Lung (tissue), 12 donors: ENCODE measurements around the gene SERTAD2. TPM values are rescaled to one million over a fixed set of nuclear protein-coding genes. Genes with fewer than 3 reads are reported as not detected.

Experiments used
- ATAC-seq: fragments of 200-7000 bp; cut with Tn5 transposase; one replicate; pipeline ENCODE4 v1.9.1; 2020; ENCODE audit warnings: moderate number of reproducible peaks; ENCODE audit not compliant: insufficient read depth, low FRiP score
- DNase-seq, 3 donors: peaks; one replicate each; pipeline ENCODE4 v3.0.0-alpha.2; 2013 to 2017
- H3K27ac ChIP-seq, 2 donors: one replicate each; pipeline ENCODE4 v1.5.1; 2013; ENCODE audit warnings: mild to moderate bottlenecking in 2 of 2, moderate library complexity in 2 of 2, control low read depth in 1 of 2, inconsistent platforms in 1 of 2, low read depth in 1 of 2, low read length in 1 of 2
- H3K27me3 ChIP-seq, 3 donors: one replicate each; pipeline ENCODE4 v1.5.1; 2013; ENCODE audit warnings: low read length in 2 of 3; ENCODE audit not compliant: control insufficient read depth in 3 of 3, insufficient read depth in 3 of 3
- H3K36me3 ChIP-seq, 4 donors: one replicate each; pipeline ENCODE4 v1.5.1; 2013; ENCODE audit warnings: low read length in 4 of 4, mild to moderate bottlenecking in 1 of 4, moderate library complexity in 1 of 4; ENCODE audit not compliant: control insufficient read depth in 4 of 4, insufficient read depth in 4 of 4
- H3K4me1 ChIP-seq, 5 donors: one replicate each; pipeline ENCODE4 v1.5.1; 2013; ENCODE audit warnings: low read length in 5 of 5, mild to moderate bottlenecking in 2 of 5, moderate library complexity in 1 of 5; ENCODE audit not compliant: control insufficient read depth in 5 of 5, insufficient read depth in 5 of 5
- H3K4me3 ChIP-seq: one replicate; pipeline ENCODE4 v1.5.1; 2013; ENCODE audit warnings: mild to moderate bottlenecking, control low read depth, moderate library complexity
- H3K9ac ChIP-seq, 2 donors: one replicate each; pipeline ENCODE4 v1.5.1; 2013; ENCODE audit warnings: low read length in 2 of 2, control low read depth in 1 of 2; ENCODE audit not compliant: insufficient read depth in 1 of 2
- H3K9me3 ChIP-seq, 4 donors: one replicate each; pipeline ENCODE4 v1.5.1; 2013; ENCODE audit warnings: low read length in 3 of 4, mild to moderate bottlenecking in 1 of 4, moderate library complexity in 1 of 4; ENCODE audit not compliant: control insufficient read depth in 4 of 4, insufficient read depth in 3 of 4
- WGBS, 2 donors: extraction: QIAGEN DNeasy Blood & Tissue Kit; methylation state at CpG; one replicate each; pipeline ENCODE4 v1.1.7; 2013; 5-methylcytosine and 5-hydroxymethylcytosine counted together
- polyA plus RNA-seq, 2 donors: library from polyadenylated mRNA; stranded (reverse); fragments of 200-250 nt; gene quantifications; one replicate each; pipeline ENCODE4 v1.2.1, GENCODE V29; 2013
- total RNA-seq, 2 donors: library from RNA; depleted of rRNA in 1 of 2; stranded (reverse); fragments of >200 nt in 1 of 2; gene quantifications; one replicate each; pipeline ENCODE4 v1.2.1, GENCODE V29; 2014 to 2021
- TF ChIP-seq, protein P1 (sequence below): IDR thresholded peaks from 2 replicates; pipeline ENCODE4 v1.5.1; 2012; ENCODE audit warnings: mild to moderate bottlenecking; ENCODE audit errors: control extremely low read depth, extremely low read depth
- donor health status: control.
- donor health status: control.
- donor health status: Bipolar disorder and iron deficiency.
- donor health status: healthy.
- donor health status: DM: yes; HTN: yes; CAD: no.

Gene SERTAD2
- total and polyA plus RNA-seq, 4 donors, result 7.9 to 26.7 (median 15.4) TPM

DNA sequence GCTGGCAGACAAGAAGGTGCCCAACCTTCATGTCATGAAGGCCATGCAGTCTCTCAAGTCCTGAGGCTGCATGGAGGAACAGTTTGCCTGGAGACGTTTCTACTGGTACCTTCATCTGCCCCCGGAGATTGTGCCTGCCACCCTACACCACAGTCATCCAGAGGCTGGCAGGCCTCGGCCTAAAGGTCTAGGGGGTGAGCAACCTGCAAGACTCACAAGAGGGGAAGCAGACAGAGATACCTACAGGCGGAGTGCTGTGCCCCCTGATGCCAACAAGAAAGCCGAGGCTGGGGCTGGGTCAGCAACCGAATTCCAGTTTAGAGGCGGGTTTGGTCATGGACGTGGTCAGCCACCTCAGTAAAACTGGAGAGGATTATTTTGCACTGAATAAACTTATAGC is 12.0 kb upstream of the SERTAD2 start:
- Histone ChIP-seq H3K4me1 (peaks cover 0 to 8% (median 0%) of the 10 kb centered on the region in 5 donors), H3K27me3 (no peaks in the 10 kb centered on the region), H3K4me3 (no peak overlapping the region), H3K9me3 (no peaks in the 10 kb centered on the region), H3K9ac (no peak overlapping the region), H3K27ac (no peak overlapping the region), H3K36me3 (no peaks in the 10 kb centered on the region)
- DNase-seq (no peak), ATAC-seq (no peak)
- WGBS, 2 donors, result 94 to 98% methylated on average over 8 of the region's 8 CpGs
- TF ChIP-seq, protein P1, sequence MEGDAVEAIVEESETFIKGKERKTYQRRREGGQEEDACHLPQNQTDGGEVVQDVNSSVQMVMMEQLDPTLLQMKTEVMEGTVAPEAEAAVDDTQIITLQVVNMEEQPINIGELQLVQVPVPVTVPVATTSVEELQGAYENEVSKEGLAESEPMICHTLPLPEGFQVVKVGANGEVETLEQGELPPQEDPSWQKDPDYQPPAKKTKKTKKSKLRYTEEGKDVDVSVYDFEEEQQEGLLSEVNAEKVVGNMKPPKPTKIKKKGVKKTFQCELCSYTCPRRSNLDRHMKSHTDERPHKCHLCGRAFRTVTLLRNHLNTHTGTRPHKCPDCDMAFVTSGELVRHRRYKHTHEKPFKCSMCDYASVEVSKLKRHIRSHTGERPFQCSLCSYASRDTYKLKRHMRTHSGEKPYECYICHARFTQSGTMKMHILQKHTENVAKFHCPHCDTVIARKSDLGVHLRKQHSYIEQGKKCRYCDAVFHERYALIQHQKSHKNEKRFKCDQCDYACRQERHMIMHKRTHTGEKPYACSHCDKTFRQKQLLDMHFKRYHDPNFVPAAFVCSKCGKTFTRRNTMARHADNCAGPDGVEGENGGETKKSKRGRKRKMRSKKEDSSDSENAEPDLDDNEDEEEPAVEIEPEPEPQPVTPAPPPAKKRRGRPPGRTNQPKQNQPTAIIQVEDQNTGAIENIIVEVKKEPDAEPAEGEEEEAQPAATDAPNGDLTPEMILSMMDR, result no peak

DNA sequence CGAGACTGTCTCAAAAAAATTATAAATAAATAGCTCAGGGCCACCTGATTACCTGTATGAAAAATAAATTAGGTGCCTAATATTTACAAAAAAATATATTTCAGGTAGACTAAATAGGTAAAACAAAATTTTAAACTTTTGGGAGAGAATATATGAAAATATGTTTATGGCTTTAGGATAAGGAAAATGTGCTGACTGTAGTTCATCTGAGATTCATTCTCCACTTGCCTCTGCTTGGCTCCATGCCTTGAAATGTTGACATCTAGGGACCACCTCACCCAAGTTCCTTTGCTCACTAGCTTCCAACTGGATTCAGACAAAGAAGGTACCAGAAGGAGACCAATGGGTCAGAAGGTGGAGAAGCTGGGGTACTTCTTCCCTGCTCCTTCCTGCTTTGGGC is 9.7 kb upstream of the SERTAD2 start:
- no peak for DNase-seq
- WGBS, 2 donors, result 100% methylated on average over 1 of the region's 1 CpG

DNA sequence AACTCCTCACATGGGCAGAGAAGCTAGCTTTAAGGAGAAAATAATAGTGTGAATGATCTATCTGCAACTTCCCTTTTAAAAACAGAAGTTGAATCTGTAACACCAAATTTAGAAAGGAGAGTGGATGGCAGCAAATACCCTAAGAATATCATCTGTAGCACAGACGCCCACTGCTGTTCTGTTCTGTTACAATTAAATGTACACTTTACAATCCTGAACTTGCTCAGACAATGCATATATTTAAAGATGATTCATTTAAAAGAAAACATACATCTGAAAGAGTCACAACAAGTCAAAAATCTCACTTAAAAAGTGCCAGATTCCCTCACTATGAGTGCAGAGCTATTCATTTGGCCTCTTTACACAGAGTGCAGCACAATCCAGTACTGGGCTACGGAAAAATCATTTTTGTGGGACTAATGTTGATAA is 8.0 kb upstream of the SERTAD2 start:
- no peak for ATAC-seq
- Histone ChIP-seq H3K4me3 (no peak overlapping the region), H3K36me3 (no peaks in the 10 kb centered on the region), H3K9me3 (no peaks in the 10 kb centered on the region), H3K9ac (no peak overlapping the region), H3K4me1 (no peaks in the 10 kb centered on the region), H3K27me3 (no peaks in the 10 kb centered on the region), H3K27ac (no peak overlapping the region)
- DNase-seq, result no peak
- TF ChIP-seq, protein P1, result no peak
- 52 to 75% methylated on average over 2 of the region's 2 CpGs for WGBS, 2 donors

More for the DNA sequence above, 9.7 kb upstream of the SERTAD2 start:
- no peaks in the 10 kb centered on the region for H3K9me3 ChIP-seq
- TF ChIP-seq, protein P1, result no peak
- H3K4me1 ChIP-seq, result peaks cover 0 to 8% (median 0%) of the 10 kb centered on the region in 5 donors
- no peaks in the 10 kb centered on the region for H3K36me3 ChIP-seq
- ATAC-seq, result no peak
- H3K27me3 ChIP-seq, result no peaks in the 10 kb centered on the region
- H3K9ac ChIP-seq, result no peak overlapping the region
- no peak overlapping the region for H3K4me3 ChIP-seq
- no peak overlapping the region for H3K27ac ChIP-seq

DNA sequence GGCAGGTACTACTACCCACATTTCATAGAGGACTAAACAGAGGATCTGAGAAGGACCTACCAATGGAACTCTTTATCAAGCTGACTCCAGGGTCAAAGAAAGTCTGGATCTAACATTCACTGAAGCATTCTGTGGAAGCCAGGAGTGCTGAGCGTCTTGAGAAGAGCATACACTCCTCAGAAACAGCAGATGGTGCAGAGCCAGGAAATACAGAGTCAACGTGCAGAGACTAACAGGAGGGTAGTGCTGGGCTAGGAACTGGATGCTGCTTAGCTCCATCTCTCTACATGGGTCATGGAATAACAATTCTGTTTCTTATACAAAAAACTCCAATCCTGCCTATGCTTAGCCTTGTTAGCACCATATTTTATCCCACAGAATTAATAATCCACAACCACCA is 5.5 kb upstream of the SERTAD2 start:
- TF ChIP-seq, protein P1, result no peak
- H3K4me1 ChIP-seq, result peaks cover 0 to 14% (median 0%) of the 10 kb centered on the region in 5 donors
- no peaks in the 10 kb centered on the region for H3K36me3 ChIP-seq
- ATAC-seq (no peak), DNase-seq (no peak)
- no peaks in the 10 kb centered on the region for H3K27me3 ChIP-seq
- WGBS, 2 donors, result 69 to 77% methylated on average over 2 of the region's 2 CpGs
- H3K27ac ChIP-seq, result no peak overlapping the region
- no peak overlapping the region for H3K9ac ChIP-seq
- no peak overlapping the region for H3K4me3 ChIP-seq
- no peaks in the 10 kb centered on the region for H3K9me3 ChIP-seq
